Suprapubic skin (tissue), 4 donors: ENCODE results near the gene HOTAIR. TPM values are rescaled to one million over a fixed set of nuclear protein-coding genes. Genes with fewer than 3 reads are reported as not detected.

ENCODE experiments used
- DNase-seq, 2 donors: peaks; one replicate each; pipeline ENCODE4 v3.0.0-alpha.2; 2019; ENCODE audit warnings: low spot score in 2 of 2
- H3K27ac ChIP-seq: fragments of 200-600 bp; sonication (generic); one replicate; pipeline ENCODE4 v1.5.1; 2019
- H3K27me3 ChIP-seq: fragments of 200-600 bp; sonication (generic); one replicate; pipeline ENCODE4 v1.5.1; 2019
- H3K36me3 ChIP-seq: fragments of 200-600 bp; sonication (generic); one replicate; pipeline ENCODE4 v1.5.1; 2019
- H3K4me1 ChIP-seq: fragments of 200-600 bp; sonication (generic); one replicate; pipeline ENCODE4 v1.5.1; 2019
- H3K4me3 ChIP-seq: fragments of 200-600 bp; sonication (generic); one replicate; pipeline ENCODE4 v1.5.1; 2019; ENCODE audit warnings: mild to moderate bottlenecking
- H3K9me3 ChIP-seq: fragments of 200-600 bp; sonication (generic); one replicate; pipeline ENCODE4 v1.5.1; 2019
- CTCF ChIP-seq, 2 donors: fragments of 200-600 bp in 1 of 2; fragments of 450-650 bp in 1 of 2; sonication (generic) in 1 of 2; IDR thresholded peaks; one replicate each; pipeline ENCODE4 v1.5.1; 2016 to 2019; ENCODE audit warnings: antibody characterized with exemption in 2 of 2, mild to moderate bottlenecking in 1 of 2, moderate library complexity in 1 of 2
- EP300 ChIP-seq: sonication (generic); formaldehyde crosslinking; IDR thresholded peaks from one replicate; pipeline ENCODE4 v1.6.1; 2017; ENCODE audit warnings: antibody characterized with exemption
- POLR2A ChIP-seq, 2 donors: fragments of 450-650 bp; IDR thresholded peaks; one replicate each; pipeline ENCODE4 v1.6.1; 2017; ENCODE audit warnings: antibody characterized with exemption in 2 of 2, mild to moderate bottlenecking in 2 of 2, moderate library complexity in 2 of 2
- POLR2AphosphoS5 ChIP-seq, 3 donors: sonication (generic); formaldehyde crosslinking; IDR thresholded peaks; one replicate each; pipeline ENCODE4 v1.6.1; 2017; ENCODE audit warnings: antibody characterized with exemption in 3 of 3
- WGBS: methylation state at CpG from one replicate; pipeline ENCODE4 v1.1.5; 2018; 5-methylcytosine and 5-hydroxymethylcytosine counted together
- total RNA-seq, 4 donors: library from RNA; depleted of rRNA; stranded (reverse); fragments of >200 nt; gene quantifications; one replicate each; pipeline ENCODE4 v1.1.0, GENCODE V29; 2016

The HOTAIR gene
- total RNA-seq, 4 donors from 2014 or later, result 1.4 to 15.7 (median 10.7) TPM

DNA sequence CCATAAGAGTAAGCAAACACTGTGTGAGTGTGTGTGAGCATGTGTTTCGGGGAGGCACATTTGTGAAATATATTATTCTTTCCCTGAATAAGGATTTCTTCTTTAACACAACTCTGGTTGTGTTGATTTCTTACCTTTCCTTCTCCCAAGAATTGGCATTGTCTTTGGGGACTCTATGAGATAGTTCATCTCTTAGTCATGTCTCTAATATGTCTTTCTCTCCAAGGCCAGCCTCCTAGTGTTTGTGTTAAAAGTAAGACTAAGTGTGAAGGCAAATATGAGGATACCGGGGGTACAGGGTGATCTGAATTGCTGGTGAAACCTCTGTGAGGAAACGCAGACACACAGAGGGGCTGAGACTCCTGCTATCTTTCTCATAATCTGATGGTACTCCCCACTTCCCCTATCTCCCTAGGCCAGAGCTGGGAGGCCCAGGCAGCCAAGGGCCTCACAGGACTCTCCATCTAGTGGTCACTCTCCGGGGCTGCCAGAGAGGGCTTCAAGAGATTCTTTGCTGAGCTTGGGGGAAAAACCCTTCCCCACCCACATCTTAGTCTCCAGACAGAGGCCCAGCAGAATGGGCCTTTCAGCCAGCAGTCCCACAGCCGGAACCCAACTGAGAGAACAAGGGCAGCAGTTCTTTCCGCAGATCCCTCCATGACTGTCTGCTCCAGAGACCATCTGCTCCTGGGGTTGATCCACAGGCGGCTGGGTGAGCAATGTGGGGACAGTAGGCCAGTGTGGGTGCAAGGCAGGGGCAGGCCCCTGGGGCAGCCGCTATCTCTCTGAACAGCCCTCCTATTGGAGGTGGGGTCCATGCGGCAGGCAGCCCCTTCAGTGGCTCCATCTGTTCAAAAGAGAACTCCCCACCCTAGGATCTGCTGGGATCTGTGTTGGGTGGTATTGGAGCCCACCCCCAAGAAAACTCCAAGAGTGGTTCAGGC, 25.8 kb downstream of the HOTAIR start:
- Histone ChIP-seq H3K27ac (no peak overlapping the region), H3K4me3 (no peak overlapping the region), H3K27me3 (peaks cover 100% of the 10 kb centered on the region), H3K36me3 (no peaks in the 10 kb centered on the region), H3K9me3 (no peaks in the 10 kb centered on the region), H3K4me1 (peaks cover 33% of the 10 kb centered on the region)
- TF ChIP-seq POLR2A (IDR thresholded peaks at IDR 0.05) (no peak), EP300 (no peak), CTCF (IDR thresholded peaks at IDR 0.05) (no peak), POLR2AphosphoS5 (IDR thresholded peaks at IDR 0.05) (no peak)
- no peak for DNase-seq
- 59% methylated on average over 4 of the region's 9 CpGs for WGBS

GRCh38 chr12:53947743-53948142, 27.0 kb downstream of the HOTAIR start:
- TF ChIP-seq POLR2A (IDR thresholded peaks at IDR 0.05), result no peak
- TF ChIP-seq EP300, result no peak
- TF ChIP-seq POLR2AphosphoS5 (IDR thresholded peaks at IDR 0.05), result no peak
- no peak for TF ChIP-seq CTCF (IDR thresholded peaks at IDR 0.05)
- DNase-seq, result no peak
- Histone ChIP-seq H3K27me3 (peaks cover 100% of the 10 kb centered on the region), H3K4me1 (peaks cover 37% of the 10 kb centered on the region), H3K4me3 (no peak overlapping the region), H3K36me3 (no peaks in the 10 kb centered on the region), H3K9me3 (no peaks in the 10 kb centered on the region), H3K27ac (no peak overlapping the region)

- no peaks in the 10 kb centered on the region for H3K36me3 ChIP-seq
- H3K9me3 ChIP-seq, result no peaks in the 10 kb centered on the region
- 65% methylated on average over 51 of the region's 51 CpGs for WGBS
- DNase-seq, result no peak
- H3K4me1 ChIP-seq, result peaks cover 14% of the 10 kb centered on the region
- no peak overlapping the region for H3K4me3 ChIP-seq
- H3K27me3 ChIP-seq, result peaks cover 98% of the 10 kb centered on the region
- TF ChIP-seq CTCF (IDR thresholded peaks at IDR 0.05) (no peak), POLR2AphosphoS5 (IDR thresholded peaks at IDR 0.05) (no peak), POLR2A (IDR thresholded peaks at IDR 0.05) (no peak), EP300 (no peak)
- no peak overlapping the region for H3K27ac ChIP-seq
These were observed 29.6 kb downstream of the HOTAIR start for GRCh38 chr12:53944907-53945847.

DNA sequence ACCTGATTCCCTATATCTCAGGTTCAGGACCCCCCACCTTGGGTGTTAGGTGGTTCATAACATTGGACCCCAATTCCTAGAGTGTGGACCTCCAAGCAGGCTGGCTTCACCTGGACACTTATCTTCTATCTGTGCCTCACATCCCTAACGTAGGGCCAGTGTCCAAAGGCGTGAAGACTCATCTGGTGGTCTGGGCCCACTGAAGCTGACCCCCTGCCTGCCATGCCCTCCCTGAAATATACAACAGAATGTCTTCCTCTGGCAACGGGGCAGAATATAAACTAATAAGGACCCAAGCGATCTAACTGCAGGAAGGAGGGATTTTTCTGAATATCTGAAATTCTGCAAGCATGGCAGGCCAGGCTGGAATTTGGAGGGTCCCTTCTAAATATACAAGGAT, 30.5 kb downstream of the HOTAIR start:
- H3K27ac ChIP-seq, result no peak overlapping the region
- TF ChIP-seq CTCF (IDR thresholded peaks at IDR 0.05) (no peak), EP300 (no peak), POLR2AphosphoS5 (IDR thresholded peaks at IDR 0.05) (no peak), POLR2A (IDR thresholded peaks at IDR 0.05) (no peak)
- peaks cover 98% of the 10 kb centered on the region for H3K27me3 ChIP-seq
- H3K4me3 ChIP-seq, result no peak overlapping the region
- DNase-seq, result no peak
- WGBS, result 33% methylated on average over 4 of the region's 4 CpGs
- H3K36me3 ChIP-seq, result no peaks in the 10 kb centered on the region
- no peaks in the 10 kb centered on the region for H3K9me3 ChIP-seq
- peaks cover 19% of the 10 kb centered on the region for H3K4me1 ChIP-seq
